GM23338 (cell line): Measurements from ENCODE around the gene HMGCLL1. TPM values are rescaled to one million over a fixed set of nuclear protein-coding genes. Genes with fewer than 3 reads are reported as not detected.

Experiments
- ATAC-seq: fragments of 200-7000 bp; cut with Tn5 transposase; 3 replicates; pipeline ENCODE4 v1.9.1; 2020
- DNase-seq: peaks from one replicate; pipeline ENCODE4 v3.0.0-alpha.2; 2015; ENCODE audit warnings: low spot score
- H2AFZ ChIP-seq: fragments of 200-600 bp; sonication (generic); 2 replicates; pipeline ENCODE4 v1.8.0; 2016; ENCODE audit warnings: antibody characterized with exemption, mild to moderate bottlenecking, moderate library complexity
- H3F3A ChIP-seq: fragments of 200-600 bp; sonication (generic); replicated peaks from 2 replicates; pipeline ENCODE4 v1.8.0; 2017; ENCODE audit warnings: antibody characterized with exemption, mixed run types, low read depth
- H3K27ac ChIP-seq: fragments of 200-600 bp; sonication (generic); 2 replicates; pipeline ENCODE4 v1.6.1; 2016; ENCODE audit warnings: low read depth
- H3K27me3 ChIP-seq: fragments of 200-600 bp; sonication (generic); 2 replicates; pipeline ENCODE4 v1.8.0; 2016; ENCODE audit warnings: mild to moderate bottlenecking, mixed run types, moderate library complexity; ENCODE audit not compliant: insufficient read depth
- H3K36me3 ChIP-seq: fragments of 200-600 bp; sonication (generic); 2 replicates; pipeline ENCODE4 v1.8.0; 2016; ENCODE audit warnings: mild to moderate bottlenecking; ENCODE audit not compliant: insufficient read depth
- H3K4me1 ChIP-seq: fragments of 200-600 bp; sonication (generic); 2 replicates; pipeline ENCODE4 v1.8.0; 2016; ENCODE audit warnings: mild to moderate bottlenecking, moderate library complexity; ENCODE audit not compliant: insufficient read depth
- H3K4me2 ChIP-seq: fragments of 200-600 bp; sonication (generic); 2 replicates; pipeline ENCODE4 v1.7.1; 2017; ENCODE audit warnings: mixed run types
- H3K4me3 ChIP-seq: fragments of 200-600 bp; sonication (generic); 2 replicates; pipeline ENCODE4 v1.6.1; 2016; ENCODE audit warnings: mixed run types
- H3K79me2 ChIP-seq: fragments of 200-600 bp; sonication (generic); replicated peaks from 2 replicates; pipeline ENCODE4 v1.8.0; 2017; ENCODE audit warnings: mild to moderate bottlenecking; ENCODE audit not compliant: insufficient read depth
- H3K9me2 ChIP-seq: fragments of 200-600 bp; sonication (generic); 2 replicates; pipeline ENCODE4 v1.8.0; 2017; ENCODE audit not compliant: insufficient read depth
- H4K20me1 ChIP-seq: fragments of 200-600 bp; sonication (generic); replicated peaks from 2 replicates; pipeline ENCODE4 v1.8.0; 2017; ENCODE audit warnings: mild to moderate bottlenecking; ENCODE audit not compliant: insufficient read depth
- H3K27ac Mint-ChIP-seq: 2 replicates; pipeline ENCODE4 v1.8.0; 2020; ENCODE audit warnings: inconsistent platforms, mild to moderate bottlenecking, moderate library complexity, mixed read lengths
- H3K27me3 Mint-ChIP-seq: 3 replicates; pipeline ENCODE4 v1.8.0; 2022; ENCODE audit warnings: low read depth, mild to moderate bottlenecking, moderate library complexity, mixed read lengths, inconsistent platforms; ENCODE audit not compliant: insufficient read depth, poor library complexity
- H3K36me3 Mint-ChIP-seq: 3 replicates; pipeline ENCODE4 v1.8.0; 2021; ENCODE audit warnings: low read depth, mild to moderate bottlenecking, inconsistent platforms, moderate library complexity, mixed read lengths
- H3K4me1 Mint-ChIP-seq: 3 replicates; pipeline ENCODE4 v1.8.0; 2020; ENCODE audit warnings: mild to moderate bottlenecking, inconsistent platforms, mixed read lengths
- H3K4me3 Mint-ChIP-seq: 3 replicates; pipeline ENCODE4 v1.8.0; 2021; ENCODE audit warnings: moderate library complexity, mild to moderate bottlenecking, inconsistent platforms, mixed read lengths
- H3K9me3 Mint-ChIP-seq: 3 replicates; pipeline ENCODE4 v1.8.0; 2020; ENCODE audit warnings: moderate library complexity, mild to moderate bottlenecking, inconsistent platforms, mixed read lengths
- CREB1 ChIP-seq: fragments of 250-450 bp; sonication (Bioruptor Pico); IDR thresholded peaks from 2 replicates; pipeline ENCODE4 v1.5.0; 2020; ENCODE audit warnings: low read depth, mild to moderate bottlenecking, moderate library complexity
- ETS1 ChIP-seq: IDR thresholded peaks from 2 replicates; pipeline ENCODE4 v1.6.1; 2016; ENCODE audit warnings: antibody characterized with exemption
- EZH2 ChIP-seq: fragments of 200-600 bp; sonication (generic); IDR thresholded peaks from one replicate; pipeline ENCODE4 v1.8.0; 2017; ENCODE audit warnings: antibody characterized with exemption, mild to moderate bottlenecking, low read depth; ENCODE audit not compliant: unreplicated experiment
- EZH2phosphoT487 ChIP-seq: fragments of 200-600 bp; sonication (generic); IDR thresholded peaks from one replicate; pipeline ENCODE4 v1.8.1; 2018; ENCODE audit warnings: antibody characterized with exemption; ENCODE audit not compliant: unreplicated experiment
- JUNB ChIP-seq: IDR thresholded peaks from one replicate; pipeline ENCODE4 v1.6.1; 2016; ENCODE audit warnings: antibody characterized with exemption; ENCODE audit not compliant: unreplicated experiment
- NANOG ChIP-seq: IDR thresholded peaks from 2 replicates; pipeline ENCODE4 v1.6.1; 2016; ENCODE audit warnings: antibody characterized with exemption, borderline replicate concordance
- POLR2AphosphoS5 ChIP-seq: IDR thresholded peaks from 2 replicates; pipeline ENCODE4 v1.6.1; 2016; ENCODE audit warnings: antibody characterized with exemption, low read depth
- STAT1 ChIP-seq: IDR thresholded peaks from one replicate; pipeline ENCODE4 v1.6.1; 2016; ENCODE audit warnings: antibody characterized with exemption; ENCODE audit not compliant: unreplicated experiment
- ZNF114 ChIP-seq: fragments of 250-450 bp; sonication (Bioruptor Pico); IDR thresholded peaks from 2 replicates; pipeline ENCODE4 v1.5.0; 2020; ENCODE audit warnings: mild to moderate bottlenecking, moderate library complexity
- ZNF331 ChIP-seq: fragments of 250-450 bp; sonication (Bioruptor Pico); IDR thresholded peaks from 2 replicates; pipeline ENCODE4 v1.5.0; 2020; ENCODE audit warnings: low read depth, mild to moderate bottlenecking, moderate library complexity
- polyA plus RNA-seq: library from polyadenylated mRNA; unstranded; fragments of >200 nt; fragmentation: Nextera tagmentation; extraction: Ambion mirVana; gene quantifications from 2 replicates; pipeline ENCODE4 v1.2.1, GENCODE V29; 2016
- total RNA-seq: library from RNA; depleted of rRNA; stranded (reverse); fragments of >200 nt; shearing (Covaris generic); gene quantifications from 2 replicates; pipeline ENCODE4 v1.2.3, GENCODE V29; 2014
- TF ChIP-seq, protein P1 (sequence below): fragments of 250-450 bp; sonication (Bioruptor Pico); IDR thresholded peaks from 2 replicates; pipeline ENCODE4 v1.5.0; 2020; ENCODE audit warnings: mild to moderate bottlenecking, moderate library complexity
- TF ChIP-seq, protein P2 (sequence below), 2 experiments: fragments of 200-600 bp in 1 of 2; sonication (generic) in 1 of 2; conservative IDR thresholded peaks; 2 replicates each; pipeline versions ENCODE4 v1.5.1 to v1.6.1; 2016 to 2017; ENCODE audit warnings: antibody characterized with exemption in 2 of 2, low read depth in 2 of 2, mild to moderate bottlenecking in 2 of 2, moderate library complexity in 1 of 2
- TF ChIP-seq, protein P3 (sequence below): IDR thresholded peaks from one replicate; pipeline ENCODE4 v1.6.1; 2018; ENCODE audit warnings: antibody characterized with exemption; ENCODE audit not compliant: unreplicated experiment

Gene HMGCLL1
- total and polyA plus RNA-seq, 2 experiments from 2014 or later, result 0.24 TPM; not detected in 1

- TF ChIP-seq EZH2phosphoT487 (no peak), POLR2AphosphoS5 (no peak), EZH2 (no peak), JUNB (no peak), STAT1 (no peak), ZNF114 (no peak), NANOG (no peak), CREB1 (CRISPR knock-in tag) (no peak), ZNF331 (no peak), ETS1 (no peak)
- TF ChIP-seq, protein P1, sequence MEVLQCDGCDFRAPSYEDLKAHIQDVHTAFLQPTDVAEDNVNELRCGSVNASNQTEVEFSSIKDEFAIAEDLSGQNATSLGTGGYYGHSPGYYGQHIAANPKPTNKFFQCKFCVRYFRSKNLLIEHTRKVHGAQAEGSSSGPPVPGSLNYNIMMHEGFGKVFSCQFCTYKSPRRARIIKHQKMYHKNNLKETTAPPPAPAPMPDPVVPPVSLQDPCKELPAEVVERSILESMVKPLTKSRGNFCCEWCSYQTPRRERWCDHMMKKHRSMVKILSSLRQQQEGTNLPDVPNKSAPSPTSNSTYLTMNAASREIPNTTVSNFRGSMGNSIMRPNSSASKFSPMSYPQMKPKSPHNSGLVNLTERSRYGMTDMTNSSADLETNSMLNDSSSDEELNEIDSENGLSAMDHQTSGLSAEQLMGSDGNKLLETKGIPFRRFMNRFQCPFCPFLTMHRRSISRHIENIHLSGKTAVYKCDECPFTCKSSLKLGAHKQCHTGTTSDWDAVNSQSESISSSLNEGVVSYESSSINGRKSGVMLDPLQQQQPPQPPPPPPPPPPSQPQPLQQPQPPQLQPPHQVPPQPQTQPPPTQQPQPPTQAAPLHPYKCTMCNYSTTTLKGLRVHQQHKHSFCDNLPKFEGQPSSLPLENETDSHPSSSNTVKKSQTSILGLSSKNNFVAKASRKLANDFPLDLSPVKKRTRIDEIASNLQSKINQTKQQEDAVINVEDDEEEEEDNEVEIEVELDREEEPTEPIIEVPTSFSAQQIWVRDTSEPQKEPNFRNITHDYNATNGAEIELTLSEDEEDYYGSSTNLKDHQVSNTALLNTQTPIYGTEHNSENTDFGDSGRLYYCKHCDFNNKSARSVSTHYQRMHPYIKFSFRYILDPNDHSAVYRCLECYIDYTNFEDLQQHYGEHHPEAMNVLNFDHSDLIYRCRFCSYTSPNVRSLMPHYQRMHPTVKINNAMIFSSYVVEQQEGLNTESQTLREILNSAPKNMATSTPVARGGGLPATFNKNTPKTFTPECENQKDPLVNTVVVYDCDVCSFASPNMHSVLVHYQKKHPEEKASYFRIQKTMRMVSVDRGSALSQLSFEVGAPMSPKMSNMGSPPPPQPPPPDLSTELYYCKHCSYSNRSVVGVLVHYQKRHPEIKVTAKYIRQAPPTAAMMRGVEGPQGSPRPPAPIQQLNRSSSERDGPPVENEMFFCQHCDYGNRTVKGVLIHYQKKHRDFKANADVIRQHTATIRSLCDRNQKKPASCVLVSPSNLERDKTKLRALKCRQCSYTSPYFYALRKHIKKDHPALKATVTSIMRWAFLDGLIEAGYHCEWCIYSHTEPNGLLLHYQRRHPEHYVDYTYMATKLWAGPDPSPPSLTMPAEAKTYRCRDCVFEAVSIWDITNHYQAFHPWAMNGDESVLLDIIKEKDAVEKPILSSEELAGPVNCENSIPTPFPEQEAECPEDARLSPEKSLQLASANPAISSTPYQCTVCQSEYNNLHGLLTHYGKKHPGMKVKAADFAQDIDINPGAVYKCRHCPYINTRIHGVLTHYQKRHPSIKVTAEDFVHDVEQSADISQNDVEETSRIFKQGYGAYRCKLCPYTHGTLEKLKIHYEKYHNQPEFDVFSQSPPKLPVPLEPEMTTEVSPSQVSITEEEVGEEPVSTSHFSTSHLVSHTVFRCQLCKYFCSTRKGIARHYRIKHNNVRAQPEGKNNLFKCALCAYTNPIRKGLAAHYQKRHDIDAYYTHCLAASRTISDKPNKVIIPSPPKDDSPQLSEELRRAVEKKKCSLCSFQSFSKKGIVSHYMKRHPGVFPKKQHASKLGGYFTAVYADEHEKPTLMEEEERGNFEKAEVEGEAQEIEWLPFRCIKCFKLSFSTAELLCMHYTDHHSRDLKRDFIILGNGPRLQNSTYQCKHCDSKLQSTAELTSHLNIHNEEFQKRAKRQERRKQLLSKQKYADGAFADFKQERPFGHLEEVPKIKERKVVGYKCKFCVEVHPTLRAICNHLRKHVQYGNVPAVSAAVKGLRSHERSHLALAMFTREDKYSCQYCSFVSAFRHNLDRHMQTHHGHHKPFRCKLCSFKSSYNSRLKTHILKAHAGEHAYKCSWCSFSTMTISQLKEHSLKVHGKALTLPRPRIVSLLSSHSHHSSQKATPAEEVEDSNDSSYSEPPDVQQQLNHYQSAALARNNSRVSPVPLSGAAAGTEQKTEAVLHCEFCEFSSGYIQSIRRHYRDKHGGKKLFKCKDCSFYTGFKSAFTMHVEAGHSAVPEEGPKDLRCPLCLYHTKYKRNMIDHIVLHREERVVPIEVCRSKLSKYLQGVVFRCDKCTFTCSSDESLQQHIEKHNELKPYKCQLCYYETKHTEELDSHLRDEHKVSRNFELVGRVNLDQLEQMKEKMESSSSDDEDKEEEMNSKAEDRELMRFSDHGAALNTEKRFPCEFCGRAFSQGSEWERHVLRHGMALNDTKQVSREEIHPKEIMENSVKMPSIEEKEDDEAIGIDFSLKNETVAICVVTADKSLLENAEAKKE (CRISPR knock-in tag), result no peak
- TF ChIP-seq, protein P2, sequence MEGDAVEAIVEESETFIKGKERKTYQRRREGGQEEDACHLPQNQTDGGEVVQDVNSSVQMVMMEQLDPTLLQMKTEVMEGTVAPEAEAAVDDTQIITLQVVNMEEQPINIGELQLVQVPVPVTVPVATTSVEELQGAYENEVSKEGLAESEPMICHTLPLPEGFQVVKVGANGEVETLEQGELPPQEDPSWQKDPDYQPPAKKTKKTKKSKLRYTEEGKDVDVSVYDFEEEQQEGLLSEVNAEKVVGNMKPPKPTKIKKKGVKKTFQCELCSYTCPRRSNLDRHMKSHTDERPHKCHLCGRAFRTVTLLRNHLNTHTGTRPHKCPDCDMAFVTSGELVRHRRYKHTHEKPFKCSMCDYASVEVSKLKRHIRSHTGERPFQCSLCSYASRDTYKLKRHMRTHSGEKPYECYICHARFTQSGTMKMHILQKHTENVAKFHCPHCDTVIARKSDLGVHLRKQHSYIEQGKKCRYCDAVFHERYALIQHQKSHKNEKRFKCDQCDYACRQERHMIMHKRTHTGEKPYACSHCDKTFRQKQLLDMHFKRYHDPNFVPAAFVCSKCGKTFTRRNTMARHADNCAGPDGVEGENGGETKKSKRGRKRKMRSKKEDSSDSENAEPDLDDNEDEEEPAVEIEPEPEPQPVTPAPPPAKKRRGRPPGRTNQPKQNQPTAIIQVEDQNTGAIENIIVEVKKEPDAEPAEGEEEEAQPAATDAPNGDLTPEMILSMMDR (conservative IDR thresholded peaks at IDR 0.05; ENCODE audit: low read depth in 2 of 2), result no peak
- TF ChIP-seq, protein P3, sequence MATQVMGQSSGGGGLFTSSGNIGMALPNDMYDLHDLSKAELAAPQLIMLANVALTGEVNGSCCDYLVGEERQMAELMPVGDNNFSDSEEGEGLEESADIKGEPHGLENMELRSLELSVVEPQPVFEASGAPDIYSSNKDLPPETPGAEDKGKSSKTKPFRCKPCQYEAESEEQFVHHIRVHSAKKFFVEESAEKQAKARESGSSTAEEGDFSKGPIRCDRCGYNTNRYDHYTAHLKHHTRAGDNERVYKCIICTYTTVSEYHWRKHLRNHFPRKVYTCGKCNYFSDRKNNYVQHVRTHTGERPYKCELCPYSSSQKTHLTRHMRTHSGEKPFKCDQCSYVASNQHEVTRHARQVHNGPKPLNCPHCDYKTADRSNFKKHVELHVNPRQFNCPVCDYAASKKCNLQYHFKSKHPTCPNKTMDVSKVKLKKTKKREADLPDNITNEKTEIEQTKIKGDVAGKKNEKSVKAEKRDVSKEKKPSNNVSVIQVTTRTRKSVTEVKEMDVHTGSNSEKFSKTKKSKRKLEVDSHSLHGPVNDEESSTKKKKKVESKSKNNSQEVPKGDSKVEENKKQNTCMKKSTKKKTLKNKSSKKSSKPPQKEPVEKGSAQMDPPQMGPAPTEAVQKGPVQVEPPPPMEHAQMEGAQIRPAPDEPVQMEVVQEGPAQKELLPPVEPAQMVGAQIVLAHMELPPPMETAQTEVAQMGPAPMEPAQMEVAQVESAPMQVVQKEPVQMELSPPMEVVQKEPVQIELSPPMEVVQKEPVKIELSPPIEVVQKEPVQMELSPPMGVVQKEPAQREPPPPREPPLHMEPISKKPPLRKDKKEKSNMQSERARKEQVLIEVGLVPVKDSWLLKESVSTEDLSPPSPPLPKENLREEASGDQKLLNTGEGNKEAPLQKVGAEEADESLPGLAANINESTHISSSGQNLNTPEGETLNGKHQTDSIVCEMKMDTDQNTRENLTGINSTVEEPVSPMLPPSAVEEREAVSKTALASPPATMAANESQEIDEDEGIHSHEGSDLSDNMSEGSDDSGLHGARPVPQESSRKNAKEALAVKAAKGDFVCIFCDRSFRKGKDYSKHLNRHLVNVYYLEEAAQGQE, result no peak
- Mint-ChIP-seq H3K36me3 (no peaks in the 10 kb centered on the region), H3K9me3 (no peaks in the 10 kb centered on the region; the same call in 2 of the 3 replicates), H3K27me3 (no peaks in the 10 kb centered on the region), H3K4me1 (no peaks in the 10 kb centered on the region), H3K4me3 (no peak overlapping the region), H3K27ac (no peak overlapping the region)
- H3K36me3 ChIP-seq, result no peaks in the 10 kb centered on the region
- H3K79me2 ChIP-seq, result no peaks in the 10 kb centered on the region
- no peak for ATAC-seq
- H3K27ac ChIP-seq, result no peak overlapping the region
- DNase-seq, result no peak
- H2AFZ ChIP-seq, result no peak overlapping the region
- H3K9me2 ChIP-seq, result no peaks in the 10 kb centered on the region
- 0 out of 2 replicates have a peak, but pooled peaks cover 2% of the 10 kb centered on the region for H3K27me3 ChIP-seq
- no peaks in the 10 kb centered on the region for H4K20me1 ChIP-seq
- H3K4me1 ChIP-seq, result no peaks in the 10 kb centered on the region
- H3K4me2 ChIP-seq, result no peak overlapping the region
- no peak overlapping the region for H3K4me3 ChIP-seq
- H3F3A ChIP-seq, result no peaks in the 10 kb centered on the region
Observed at GRCh38 chr6:55584654-55585354, 5.8 kb upstream of the HMGCLL1 start.
